Spleen (tissue), 11 donors: ENCODE data around the gene CYP26C1. TPM values are rescaled to one million over a fixed set of nuclear protein-coding genes. Genes with fewer than 3 reads are reported as not detected.

Experiments used
- DNase-seq: peaks from one replicate; pipeline ENCODE4 v3.0.0-alpha.2; 2020
- H3K27ac ChIP-seq, 8 donors: fragments of 200-600 bp; sonication (generic) in 7 of 8; 1 replicate in 4 of 8; 2 replicates in 4 of 8; pipeline versions ENCODE4 v1.5.0 to v1.8.0; 2016 to 2021; ENCODE audit warnings: inconsistent platforms in 4 of 8, mild to moderate bottlenecking in 4 of 8, moderate library complexity in 1 of 8
- H3K27me3 ChIP-seq, 7 donors: fragments of 200-600 bp; sonication (generic) in 6 of 7; replicated peaks in 1 of 7; 1 replicate in 4 of 7; 2 replicates in 3 of 7; pipeline versions ENCODE4 v1.5.0 to v1.8.0; 2016 to 2021; ENCODE audit warnings: inconsistent platforms in 3 of 7, mild to moderate bottlenecking in 1 of 7
- H3K36me3 ChIP-seq, 6 donors: fragments of 200-600 bp; sonication (generic) in 5 of 6; 1 replicate in 4 of 6; 2 replicates in 2 of 6; pipeline versions ENCODE4 v1.5.0 to v1.8.0; 2016 to 2021; ENCODE audit warnings: inconsistent platforms in 2 of 6
- H3K4me1 ChIP-seq, 6 donors: fragments of 200-600 bp; sonication (generic) in 5 of 6; 1 replicate in 3 of 6; 2 replicates in 3 of 6; pipeline versions ENCODE4 v1.5.0 to v1.8.0; 2016 to 2021; ENCODE audit warnings: inconsistent platforms in 3 of 6
- H3K4me3 ChIP-seq, 8 donors: fragments of 200-600 bp; sonication (generic) in 7 of 8; 1 replicate in 4 of 8; 2 replicates in 4 of 8; pipeline versions ENCODE4 v1.5.0 to v1.8.0; 2016 to 2021; ENCODE audit warnings: inconsistent platforms in 4 of 8, mild to moderate bottlenecking in 4 of 8, moderate library complexity in 2 of 8
- H3K9me3 ChIP-seq, 8 donors: fragments of 200-600 bp; sonication (generic) in 7 of 8; 1 replicate in 4 of 8; 2 replicates in 4 of 8; pipeline versions ENCODE4 v1.5.0 to v1.8.0; 2016 to 2021; ENCODE audit warnings: inconsistent platforms in 4 of 8
- POLR2A ChIP-seq, 3 donors: fragments of 450-650 bp; IDR thresholded peaks; one replicate each; pipeline ENCODE4 v1.5.1; 2017; ENCODE audit warnings: antibody characterized with exemption in 3 of 3, mild to moderate bottlenecking in 1 of 3
- POLR2AphosphoS5 ChIP-seq, 3 donors: sonication (generic); formaldehyde crosslinking; IDR thresholded peaks; one replicate each; pipeline ENCODE4 v1.5.1; 2017; ENCODE audit warnings: antibody characterized with exemption in 3 of 3
- WGBS, 5 donors: extraction: QIAGEN DNeasy Blood & Tissue Kit in 3 of 5; methylation state at CpG; one replicate each; pipeline versions ENCODE4 v1.1.5 to v1.1.7; 2013 to 2018; 5-methylcytosine and 5-hydroxymethylcytosine counted together
- intact Hi-C: fragments of 100-400 bp; cut with DNase I; formaldehyde crosslinking; loops from one replicate; pipeline ENCODE4 v1.15.0; 2023; ENCODE audit warnings: low total_unique reads
- polyA plus RNA-seq, 3 donors: library from polyadenylated mRNA; stranded (reverse); fragments of 200-250 nt; gene quantifications; one replicate each; pipeline ENCODE4 v1.2.1, GENCODE V29; 2013
- total RNA-seq, 7 donors: library from RNA; depleted of rRNA in 3 of 7; stranded (reverse); fragments of >200 nt in 3 of 7; fragmentation: NEBNext Ultra II Directional in 4 of 7; extraction: Animal tissue kit (Norgen Biotek cat#: 25700) in 4 of 7; gene quantifications; one replicate each; pipeline versions ENCODE4 v1.1.0 to v1.2.1, GENCODE V29; 2016 to 2021
- TF ChIP-seq, protein P1 (sequence below), 11 experiments: fragments of 200-600 bp in 7 of 11; fragments of 450-650 bp in 4 of 11; sonication (generic) in 4 of 11; IDR thresholded peaks in 8 of 11; conservative IDR thresholded peaks in 3 of 11; 1 replicate in 7 of 11; 2 replicates in 4 of 11; pipeline versions ENCODE4 v1.4.0 to v1.8.0; 2016 to 2021; ENCODE audit warnings: antibody characterized with exemption in 11 of 11, inconsistent platforms in 4 of 11, mild to moderate bottlenecking in 1 of 11
- donor health status: healthy with polysubstance abuse.
- donor health status: DM: no; HTN: no; CAD: no; lungs with moderate emphysema.
- donor health status: DM: no; HTN: no; CAD: no.
- donor health status: Bipolar disorder and iron deficiency.
- donor health status: healthy.
- donor health status: DM: no; HTN: no; CAD: no.
- donor health status: DM: yes; HTN: yes; CAD: no.

CYP26C1 gene
- total and polyA plus RNA-seq, 10 donors, result 0.04 to 1.3 (median 0.39) TPM

DNA sequence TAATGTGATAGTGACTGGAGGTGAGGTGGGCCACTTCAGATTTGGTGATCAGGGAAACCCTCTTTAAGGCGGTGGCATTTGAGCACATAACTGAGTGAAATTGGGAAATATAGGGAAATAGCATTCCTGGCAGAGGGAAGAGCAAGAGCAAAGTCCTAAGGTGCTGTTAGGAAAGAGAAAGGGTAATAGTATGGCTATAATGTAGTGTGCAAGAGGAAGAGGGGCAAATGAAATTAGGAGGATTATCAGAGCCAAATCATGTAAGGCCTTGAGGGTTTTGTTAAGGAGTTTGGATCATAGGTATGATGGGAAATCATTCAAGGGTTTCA is 27.8 kb upstream of the CYP26C1 start:
- no peaks in the 10 kb centered on the region for H3K9me3 ChIP-seq
- H3K27ac ChIP-seq, result no peak overlapping the region
- TF ChIP-seq POLR2AphosphoS5 (IDR thresholded peaks at IDR 0.05) (no peak), POLR2A (IDR thresholded peaks at IDR 0.05) (no peak)
- TF ChIP-seq, protein P1, sequence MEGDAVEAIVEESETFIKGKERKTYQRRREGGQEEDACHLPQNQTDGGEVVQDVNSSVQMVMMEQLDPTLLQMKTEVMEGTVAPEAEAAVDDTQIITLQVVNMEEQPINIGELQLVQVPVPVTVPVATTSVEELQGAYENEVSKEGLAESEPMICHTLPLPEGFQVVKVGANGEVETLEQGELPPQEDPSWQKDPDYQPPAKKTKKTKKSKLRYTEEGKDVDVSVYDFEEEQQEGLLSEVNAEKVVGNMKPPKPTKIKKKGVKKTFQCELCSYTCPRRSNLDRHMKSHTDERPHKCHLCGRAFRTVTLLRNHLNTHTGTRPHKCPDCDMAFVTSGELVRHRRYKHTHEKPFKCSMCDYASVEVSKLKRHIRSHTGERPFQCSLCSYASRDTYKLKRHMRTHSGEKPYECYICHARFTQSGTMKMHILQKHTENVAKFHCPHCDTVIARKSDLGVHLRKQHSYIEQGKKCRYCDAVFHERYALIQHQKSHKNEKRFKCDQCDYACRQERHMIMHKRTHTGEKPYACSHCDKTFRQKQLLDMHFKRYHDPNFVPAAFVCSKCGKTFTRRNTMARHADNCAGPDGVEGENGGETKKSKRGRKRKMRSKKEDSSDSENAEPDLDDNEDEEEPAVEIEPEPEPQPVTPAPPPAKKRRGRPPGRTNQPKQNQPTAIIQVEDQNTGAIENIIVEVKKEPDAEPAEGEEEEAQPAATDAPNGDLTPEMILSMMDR (IDR thresholded peaks at IDR 0.05 in 8 of 11, conservative IDR thresholded peaks at IDR 0.05 in 3 of 11), result no peak
- no peaks in the 10 kb centered on the region for H3K4me1 ChIP-seq
- H3K4me3 ChIP-seq, result no peak overlapping the region
- H3K36me3 ChIP-seq, result peaks cover 0 to 12% (median 0%) of the 10 kb centered on the region in 6 donors
- intact Hi-C loops, result no loop called here
- 94 to 100% (median 95%) methylated on average over 1 of the region's 1 CpG for WGBS, 5 donors
- H3K27me3 ChIP-seq, result no peaks in the 10 kb centered on the region
- no peak for DNase-seq

DNA sequence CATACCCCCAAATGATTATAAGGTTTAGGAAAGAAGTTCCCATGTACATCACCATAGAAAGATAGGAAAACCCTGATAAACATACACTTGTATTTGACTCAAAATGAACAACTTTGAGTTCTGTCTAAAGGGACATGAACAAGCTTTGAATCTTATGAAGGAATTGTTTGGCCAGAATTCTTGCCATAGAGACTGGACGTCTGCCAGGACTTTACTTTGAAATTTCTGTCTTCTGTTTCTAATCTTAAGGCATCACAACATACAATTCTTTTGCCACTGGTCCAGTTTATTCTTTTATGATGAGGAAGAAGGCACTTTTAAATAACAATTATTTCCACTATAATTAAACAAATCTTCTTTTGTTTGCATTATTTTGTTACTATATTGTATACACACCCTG is 26.2 kb upstream of the CYP26C1 start:
- WGBS, 5 donors, result 78 to 90% (median 85%) methylated on average over 1 of the region's 1 CpG
- intact Hi-C loops, result no loop called here
- Histone ChIP-seq H3K4me3 (no peak overlapping the region), H3K4me1 (peaks cover 0 to 2% (median 0%) of the 10 kb centered on the region in 6 donors), H3K36me3 (peaks cover 0 to 7% (median 0%) of the 10 kb centered on the region in 6 donors), H3K27ac (no peak overlapping the region), H3K27me3 (no peaks in the 10 kb centered on the region), H3K9me3 (no peaks in the 10 kb centered on the region)
- TF ChIP-seq, protein P1 (IDR thresholded peaks at IDR 0.05 in 8 of 11, conservative IDR thresholded peaks at IDR 0.05 in 3 of 11), result no peak
- TF ChIP-seq POLR2AphosphoS5 (IDR thresholded peaks at IDR 0.05), result no peak
- TF ChIP-seq POLR2A (IDR thresholded peaks at IDR 0.05), result no peak
- DNase-seq, result no peak

DNA sequence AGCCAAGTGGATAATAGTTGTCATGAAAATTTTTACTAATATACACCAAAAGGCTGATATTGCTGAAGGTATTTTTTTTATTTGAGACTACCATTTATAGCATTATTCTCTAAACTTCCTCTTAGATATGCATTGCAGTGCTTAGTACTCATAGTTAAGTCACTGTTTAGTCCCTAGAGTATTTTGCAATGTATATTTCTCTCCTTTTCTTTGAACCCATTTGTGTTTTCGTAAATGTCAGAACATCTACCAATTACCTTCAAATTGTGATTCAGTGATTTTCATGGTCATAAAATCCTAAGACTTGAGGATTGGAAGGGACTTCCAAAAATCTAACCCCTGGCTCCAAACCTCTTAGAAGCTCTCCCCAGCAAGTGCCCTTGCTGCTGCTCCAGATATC is 21.5 kb upstream of the CYP26C1 start:
- Histone ChIP-seq H3K36me3 (peaks cover 0 to 13% (median 0%) of the 10 kb centered on the region in 6 donors), H3K27ac (no peak overlapping the region), H3K27me3 (no peaks in the 10 kb centered on the region), H3K9me3 (no peaks in the 10 kb centered on the region), H3K4me3 (no peak overlapping the region), H3K4me1 (peaks cover 0 to 8% (median 0%) of the 10 kb centered on the region in 6 donors)
- 93 to 100% (median 95%) methylated on average over 1 of the region's 1 CpG for WGBS, 5 donors
- DNase-seq, result no peak
- TF ChIP-seq POLR2AphosphoS5 (IDR thresholded peaks at IDR 0.05), result no peak
- TF ChIP-seq, protein P1 (IDR thresholded peaks at IDR 0.05 in 8 of 11, conservative IDR thresholded peaks at IDR 0.05 in 3 of 11), result no peak
- TF ChIP-seq POLR2A (IDR thresholded peaks at IDR 0.05), result no peak
- intact Hi-C loops, result no loop called here

DNA sequence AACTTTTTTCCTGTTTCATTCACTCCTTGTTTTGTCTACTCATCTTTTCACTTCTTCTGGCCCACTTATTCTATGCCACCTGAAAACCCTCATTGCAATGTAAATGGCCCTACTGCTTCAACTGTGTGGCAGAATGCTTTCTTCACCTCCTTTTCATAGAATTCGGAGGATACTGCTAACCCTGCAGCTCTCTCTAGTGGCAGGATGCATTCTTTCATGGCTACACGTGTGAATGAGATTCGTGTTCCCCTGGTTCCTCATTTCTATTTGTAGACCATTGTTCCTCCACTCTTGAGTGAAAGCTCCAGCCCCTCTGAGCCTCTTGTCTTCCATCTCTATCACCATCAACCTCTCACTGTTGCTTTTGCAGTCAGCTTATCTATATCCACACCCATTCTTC is 20.9 kb upstream of the CYP26C1 start:
- 10 to 19% (median 15%) methylated on average over 3 of the region's 3 CpGs for WGBS, 5 donors

More for the DNA sequence above, 20.9 kb upstream of the CYP26C1 start:
- Histone ChIP-seq H3K9me3 (no peaks in the 10 kb centered on the region), H3K27me3 (no peaks in the 10 kb centered on the region), H3K4me1 (peaks cover 0 to 8% (median 0%) of the 10 kb centered on the region in 6 donors), H3K36me3 (peaks cover 0 to 19% (median 0%) of the 10 kb centered on the region in 6 donors), H3K4me3 (no peak overlapping the region), H3K27ac (no peak overlapping the region)
- DNase-seq, result no peak
- intact Hi-C loops, result no loop called here
- no peak for TF ChIP-seq POLR2AphosphoS5 (IDR thresholded peaks at IDR 0.05)
- TF ChIP-seq, protein P1 (IDR thresholded peaks at IDR 0.05 in 8 of 11, conservative IDR thresholded peaks at IDR 0.05 in 3 of 11), result peak in 3 of 11 experiments; percentile 13 to 20 (median 19)
- TF ChIP-seq POLR2A (IDR thresholded peaks at IDR 0.05), result no peak
